Measurements from ENCODE around the gene ZSWIM4. TPM values are rescaled to one million over a fixed set of nuclear protein-coding genes. Genes with fewer than 3 reads are reported as not detected.

The ZSWIM4 gene
- 1.5 and 3.5 TPM in 2 replicates for total RNA-seq

GRCh38 chr19:13794757-13795589, at the start of gene ZSWIM4:
TSS of gene ZSWIM4 (plus strand) at chr19:13795443. CDS start at chr19:13795649, 206 bp downstream.

GRCh38 chr19:13764101-13764807, 31.0 kb upstream of the ZSWIM4 start, which contains the start of gene MRI1:
TSS of gene MRI1 (plus strand) at chr19:13764522. CDS start at chr19:13764589, 67 bp downstream.

GRCh38 chr19:13774217-13775191, 20.7 kb upstream of the ZSWIM4 start, which contains the start of gene C19orf53:
TSS of gene C19orf53 (plus strand) at chr19:13774456. CDS start at chr19:13774478, 22 bp downstream.

GRCh38 chr19:13876834-13877233, 81.6 kb downstream of the ZSWIM4 start, which contains the start of gene NANOS3:
TSS of gene NANOS3 (plus strand) at chr19:13877134. CDS start at chr19:13877249, 115 bp downstream.

Small RNA genes within 50 kb of the gene (small RNA-seq; reads per million reads assigned to genes)
- 1.7 reads per million, percentile 75 among the genes with 10 or more reads in this experiment for gene MIR181C
- gene MIR181D = 4.0 reads per million, percentile 90 among the genes with 10 or more reads in this experiment
- not detected for gene RN7SL619P

Other genes starting within 250 kb of the ZSWIM4 start
- gene MRI1, start 30.9 kb upstream of the ZSWIM4 start, total RNA-seq = 34.5 and 44.0 TPM in 2 replicates
- 45.7 and 67.6 TPM in 2 replicates for gene C19orf53, start 21.0 kb upstream of the ZSWIM4 start, total RNA-seq
- not detected in 2 replicates for gene NANOS3, start 81.7 kb downstream of the ZSWIM4 start, total RNA-seq
- 0.78 and 1.1 TPM in 2 replicates for gene BRME1, start 110.7 kb downstream of the ZSWIM4 start, total RNA-seq
- 10.3 and 13.1 TPM in 2 replicates for gene CC2D1A, start 110.8 kb downstream of the ZSWIM4 start, total RNA-seq
- gene PODNL1, start 143.0 kb downstream of the ZSWIM4 start, total RNA-seq = 0.20 and 0.73 TPM in 2 replicates
- 8.8 and 16.2 TPM in 2 replicates for gene DCAF15, start 157.1 kb downstream of the ZSWIM4 start, total RNA-seq
- gene RFX1, start 210.9 kb downstream of the ZSWIM4 start, total RNA-seq = 2.9 and 11.9 TPM in 2 replicates
- gene RLN3, start 232.7 kb downstream of the ZSWIM4 start, total RNA-seq = not detected in 2 replicates
- 0.73 and 1.6 TPM in 2 replicates for gene IL27RA, start 236.3 kb downstream of the ZSWIM4 start, total RNA-seq

Measured in subcutaneous preadipocyte (primary cell).